HG02884 (cell line): ENCODE results near the gene MAN1C1.
"Not testable (repeated sequence)": the region's sequence is repeated elsewhere in the genome, so short reads cannot be mapped to it uniquely, and the experiment has no call there.

ENCODE experiments used
- ATAC-seq: cut with Tn5 transposase; IDR thresholded peaks from one replicate; pipeline ENCODE4 v1.9.1; 2021; ENCODE audit warnings: mild to moderate bottlenecking, moderate library complexity; ENCODE audit not compliant: unreplicated experiment

MAN1C1 gene

DNA sequence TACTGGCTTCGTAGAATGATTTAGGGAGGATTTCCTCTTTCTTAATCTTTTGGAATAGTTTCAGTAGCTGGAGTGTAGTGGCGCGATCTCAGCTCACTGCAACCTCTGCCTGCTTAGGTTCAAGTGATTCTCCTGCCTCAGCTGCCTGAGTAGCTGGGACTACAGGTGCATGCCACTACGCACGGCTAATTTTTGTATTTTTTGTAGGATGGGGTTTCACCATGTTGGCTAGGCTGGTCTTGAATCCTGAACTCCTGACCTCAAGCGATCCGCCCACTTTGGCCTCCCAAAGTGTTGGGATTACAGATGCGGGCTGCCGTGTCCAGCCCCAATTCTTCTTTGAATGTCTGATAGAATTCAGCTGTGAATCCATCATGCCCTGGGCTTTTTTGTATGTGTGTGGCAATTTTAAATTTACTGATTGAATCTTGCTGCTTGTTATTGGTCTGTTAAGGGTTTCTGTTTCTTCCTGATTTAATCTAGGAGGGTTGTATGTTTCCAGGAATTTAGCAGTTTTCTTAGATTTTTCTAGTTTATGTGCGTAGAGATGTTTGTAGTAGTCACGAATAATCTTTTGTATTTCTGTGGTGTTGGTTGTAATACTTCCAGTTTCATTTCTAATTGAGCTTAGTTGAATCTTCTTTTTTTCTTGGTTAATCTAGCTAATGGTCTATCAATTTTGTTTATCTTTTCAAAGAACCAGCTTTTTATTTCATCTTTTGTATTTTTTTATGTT lies 15.3 kb downstream of the MAN1C1 start:
- no peak for ATAC-seq

DNA sequence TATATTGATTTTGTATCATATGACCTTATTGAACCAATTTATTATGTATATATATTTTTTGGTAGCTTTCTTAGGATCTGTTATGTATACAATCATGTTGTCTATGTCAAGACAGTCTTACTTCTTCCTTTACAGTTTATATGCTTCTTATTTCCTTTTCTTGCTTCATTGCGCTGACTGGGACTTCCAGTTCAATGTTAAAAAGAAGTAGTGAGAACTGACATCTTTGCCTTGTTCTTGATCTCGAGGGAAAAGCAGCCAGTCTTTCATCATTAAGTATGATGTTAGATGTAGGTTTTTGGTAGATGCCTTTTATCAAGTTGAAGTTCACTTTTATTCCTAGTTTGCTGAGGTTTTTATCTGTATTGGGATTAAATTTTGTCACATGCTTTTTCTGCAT lies 17.5 kb downstream of the MAN1C1 start:
- no peak for ATAC-seq

DNA sequence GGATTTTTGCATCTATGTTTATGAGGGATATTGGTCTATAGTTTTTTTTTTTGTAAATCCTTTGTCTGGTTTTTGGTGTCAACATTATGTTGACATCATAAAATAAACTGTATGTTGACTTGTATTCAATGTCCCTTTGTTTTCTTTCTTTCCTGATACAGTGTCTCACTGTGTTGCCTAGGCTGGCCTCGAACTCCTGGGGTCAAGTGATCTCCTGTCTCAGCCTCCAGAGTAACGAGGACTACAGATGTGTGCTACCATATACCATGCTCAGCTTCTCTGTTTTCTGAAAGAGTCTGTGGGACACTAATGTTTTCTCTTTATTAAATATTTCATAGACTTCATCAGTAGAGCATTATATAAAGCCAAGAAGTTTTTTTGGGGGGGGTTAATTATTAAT lies 18.3 kb downstream of the MAN1C1 start:
- no peak for ATAC-seq

DNA sequence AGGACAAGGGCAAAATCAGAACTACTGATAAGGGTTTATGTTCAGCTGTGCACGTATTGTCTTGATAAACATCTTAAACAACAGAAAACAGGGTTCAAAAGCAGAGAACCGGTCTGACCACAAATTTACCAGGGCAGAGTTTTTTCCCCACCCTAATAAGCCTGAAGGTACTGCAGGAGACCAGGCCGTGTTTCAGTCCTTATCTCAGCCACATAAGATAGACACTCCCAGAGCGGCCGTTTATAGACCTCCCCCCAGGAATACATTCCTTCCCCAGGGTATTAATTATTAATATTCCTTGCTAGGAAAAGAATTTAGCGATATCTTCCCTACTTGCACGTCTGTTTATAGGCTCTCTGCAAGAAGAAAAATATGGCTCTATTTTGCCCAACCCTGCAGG lies 19.6 kb downstream of the MAN1C1 start:
- ATAC-seq, result not testable (repeated sequence)

DNA sequence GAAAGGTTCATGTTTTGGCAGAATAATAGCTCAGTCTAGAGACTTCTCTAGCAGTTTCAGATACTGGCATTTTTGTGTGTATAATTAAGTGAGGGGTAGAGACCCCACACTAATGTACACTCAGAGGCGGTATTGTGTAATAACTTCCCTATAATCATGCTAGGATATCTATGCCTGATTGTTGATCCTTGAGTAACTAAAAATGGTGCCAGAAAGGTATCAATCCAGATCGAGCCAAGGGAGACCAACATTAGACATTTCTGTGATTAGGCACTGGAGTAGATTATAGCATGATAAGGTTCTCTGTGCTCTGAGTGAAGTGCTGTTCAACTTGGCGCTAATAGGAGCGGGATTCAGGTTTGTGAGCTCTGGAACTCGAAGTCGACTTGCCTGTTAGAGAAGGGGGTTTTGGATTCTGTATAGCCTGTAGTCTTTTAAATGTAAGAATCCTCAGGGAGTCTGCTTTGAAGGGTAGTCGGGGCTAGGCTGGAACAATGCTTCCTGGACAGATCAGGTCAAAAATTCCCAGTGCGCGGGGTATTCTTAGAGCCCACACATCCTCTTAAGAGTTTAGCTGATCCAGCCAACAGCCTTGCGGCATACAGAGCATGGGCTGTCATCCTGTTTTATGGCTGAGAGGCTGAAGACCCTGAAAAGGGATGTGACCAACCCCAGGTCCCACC lies 24.2 kb downstream of the MAN1C1 start:
- no peak for ATAC-seq

- no peak for ATAC-seq
Observed at GRCh38 chr1:25641329-25641725, 24.7 kb downstream of the MAN1C1 start.

- no peak for ATAC-seq
Observed at GRCh38 chr1:25641931-25642573, 25.5 kb downstream of the MAN1C1 start.

GRCh38 chr1:25642574-25643108 lies 26.1 kb downstream of the MAN1C1 start:
- ATAC-seq, result no peak

GRCh38 chr1:25643929-25644328 lies 27.3 kb downstream of the MAN1C1 start:
- ATAC-seq, result no peak

DNA sequence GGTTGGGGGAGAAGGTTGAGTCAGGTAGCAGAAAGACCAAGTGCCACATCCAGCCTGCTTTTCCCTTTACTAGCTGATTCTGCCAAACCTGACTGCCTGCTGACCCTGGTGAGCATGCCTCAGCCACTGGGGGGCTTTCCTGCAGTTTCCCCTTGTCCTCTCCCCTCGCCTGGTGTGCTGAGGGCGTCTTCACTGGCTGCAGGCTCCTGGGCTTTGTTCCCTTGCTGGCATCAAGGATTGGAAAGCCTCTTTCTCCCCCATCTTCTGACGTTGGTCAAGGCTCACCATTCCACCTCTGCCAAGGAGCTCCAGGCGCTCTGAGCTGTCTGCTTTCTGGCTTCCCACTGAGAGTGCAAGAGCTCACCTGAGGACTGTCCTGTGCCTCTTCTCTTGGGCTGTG lies 28.4 kb downstream of the MAN1C1 start:
- no peak for ATAC-seq

GRCh38 chr1:25645637-25646400 lies 29.2 kb downstream of the MAN1C1 start:
- no peak for ATAC-seq

GRCh38 chr1:25647106-25647505 lies 30.5 kb downstream of the MAN1C1 start:
- ATAC-seq, result no peak

DNA sequence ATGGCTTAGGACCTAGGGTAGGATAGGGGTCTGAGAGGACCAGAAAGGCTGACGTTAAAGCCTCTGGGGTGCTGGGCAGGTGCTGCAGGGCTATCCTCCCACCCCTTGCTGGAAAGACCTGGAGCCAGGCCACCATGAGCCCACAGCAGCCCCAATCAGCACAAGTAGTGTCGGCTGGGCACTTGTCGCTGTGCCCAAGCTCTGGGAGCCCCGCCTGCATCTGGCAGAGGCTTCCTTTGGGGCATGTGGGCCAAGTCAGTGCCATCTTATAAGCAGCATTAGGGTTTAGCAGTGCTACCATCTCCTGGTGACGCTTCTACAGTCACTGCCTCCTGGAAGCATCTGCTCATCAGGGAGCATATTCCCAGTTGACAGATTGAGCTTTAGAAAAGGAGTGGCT lies 31.3 kb downstream of the MAN1C1 start:
- no peak for ATAC-seq

- ATAC-seq, result no peak
Observed at GRCh38 chr1:25648681-25649440, 32.3 kb downstream of the MAN1C1 start.

GRCh38 chr1:25649505-25650288 lies 33.1 kb downstream of the MAN1C1 start:
- ATAC-seq, result no peak

GRCh38 chr1:25650289-25650576 lies 33.6 kb downstream of the MAN1C1 start:
- ATAC-seq, result no peak

DNA sequence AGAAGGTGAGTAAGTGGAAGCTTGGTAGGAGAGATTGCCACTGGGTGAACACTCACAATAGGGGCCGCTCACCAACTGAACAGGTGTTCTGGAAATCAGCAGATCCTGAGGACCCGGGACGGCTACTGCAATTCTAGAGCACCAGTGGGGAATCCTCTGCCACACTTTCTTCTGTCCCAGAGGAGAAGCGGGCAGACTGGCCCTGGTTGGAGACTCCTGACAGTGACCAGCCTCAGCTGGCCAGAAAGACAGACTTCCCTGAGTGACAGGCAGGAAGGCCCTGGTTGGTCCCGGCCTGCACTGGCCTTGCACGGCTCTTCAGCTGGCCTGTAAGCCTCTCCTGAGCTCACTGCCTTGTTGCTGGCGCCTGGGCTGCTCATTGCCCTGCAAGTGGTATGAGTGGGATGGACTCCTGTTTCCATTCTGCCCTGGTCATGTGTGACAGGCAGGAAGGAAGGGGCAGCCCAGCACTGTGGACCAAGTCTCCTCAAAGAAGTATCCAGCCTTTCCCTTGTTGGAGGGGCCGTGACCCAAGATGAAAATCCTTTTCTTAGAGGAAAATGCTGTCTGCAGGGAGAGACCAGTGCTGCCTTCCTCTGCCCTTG lies 34.5 kb downstream of the MAN1C1 start:
- no peak for ATAC-seq

- ATAC-seq, result no peak
Observed at GRCh38 chr1:25651824-25652741, 35.5 kb downstream of the MAN1C1 start.
